ENCODE measurements around the gene IFIT3. TPM values are rescaled to one million over a fixed set of nuclear protein-coding genes. Genes with fewer than 3 reads are reported as not detected.

Gene IFIT3
- polyA plus RNA-seq, 3 donors: 17.4 to 19.1 (median 18.1) TPM

DNA sequence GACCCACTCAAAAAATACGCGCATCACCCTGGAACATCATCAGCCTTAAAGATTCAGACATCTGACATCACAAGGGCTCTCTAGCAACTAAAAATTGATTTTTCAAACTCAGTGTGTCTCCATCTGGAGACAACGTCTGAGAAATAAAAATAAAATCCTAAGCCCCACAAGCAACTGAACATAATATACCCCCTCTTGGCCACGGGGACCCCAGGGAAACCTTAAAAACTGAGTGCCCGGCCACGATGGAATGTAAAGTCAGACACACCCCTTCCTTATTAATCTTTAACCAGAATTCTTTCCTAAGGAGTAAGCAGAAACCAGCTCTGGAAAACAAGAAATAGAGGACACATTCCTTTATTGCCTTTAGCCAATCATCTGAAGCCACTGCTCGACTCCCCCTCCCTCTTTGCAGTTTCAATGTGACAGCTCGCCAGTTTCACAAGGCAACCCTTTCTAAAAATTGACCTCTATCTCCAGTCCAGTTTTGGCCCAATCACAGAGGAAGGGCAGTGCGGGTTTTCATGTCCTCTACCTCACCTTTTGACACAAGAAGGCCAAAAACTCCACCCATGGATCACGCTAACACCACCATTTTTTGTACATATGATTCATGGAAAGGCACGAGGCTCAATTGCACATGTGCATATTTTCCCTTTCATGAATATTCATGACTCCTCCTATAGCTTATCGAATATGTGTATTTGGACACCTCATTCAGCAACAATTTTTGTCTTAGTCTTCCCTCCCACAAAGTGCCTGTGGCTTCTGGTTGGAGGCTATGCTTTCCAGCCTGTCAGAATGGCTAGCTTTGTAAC is 24.2 kb downstream of the IFIT3 start:
- DNase-seq (ENCODE audit: low read depth in 3 of 3, low spot score in 2 of 3): no peak

GRCh38 chr10:89352802-89353201 is 25.0 kb downstream of the IFIT3 start:
- DNase-seq (ENCODE audit: low read depth in 3 of 3, low spot score in 2 of 3): no peak

GRCh38 chr10:89355394-89355931 is 27.7 kb downstream of the IFIT3 start:
- no peak for DNase-seq (ENCODE audit: low read depth in 3 of 3, low spot score in 2 of 3)

- no peak for DNase-seq (ENCODE audit: low read depth in 3 of 3, low spot score in 2 of 3)
These were observed 29.3 kb downstream of the IFIT3 start for GRCh38 chr10:89357096-89357495.

GRCh38 chr10:89357975-89358374 is 30.2 kb downstream of the IFIT3 start:
- no peak for DNase-seq (ENCODE audit: low read depth in 3 of 3, low spot score in 2 of 3)

- DNase-seq (ENCODE audit: low read depth in 3 of 3, low spot score in 2 of 3): no peak
These were observed 32.4 kb downstream of the IFIT3 start for GRCh38 chr10:89360157-89360556.

DNA sequence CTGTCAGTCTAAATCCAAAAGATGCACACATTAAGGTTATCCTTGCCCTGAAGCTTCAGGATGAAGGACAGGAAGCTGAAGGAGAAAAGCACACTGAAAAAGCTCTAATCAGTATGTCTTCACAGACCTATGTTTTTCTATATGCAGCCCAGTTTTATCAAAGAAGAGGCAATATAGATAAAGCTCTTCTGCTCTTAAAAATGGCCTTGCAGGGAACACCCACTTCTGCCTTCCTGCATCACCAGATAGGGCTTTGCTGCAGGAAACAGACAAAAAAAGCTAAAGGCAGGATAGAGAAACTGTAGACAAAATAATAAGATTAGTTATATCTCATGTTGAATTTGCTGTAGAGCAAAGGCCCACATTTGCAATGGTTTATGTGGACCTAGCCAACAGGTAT is 35.1 kb downstream of the IFIT3 start:
- no peak for DNase-seq (ENCODE audit: low read depth in 3 of 3, low spot score in 2 of 3)

- DNase-seq (ENCODE audit: low read depth in 3 of 3, low spot score in 2 of 3): no peak
These were observed 36.1 kb downstream of the IFIT3 start for GRCh38 chr10:89363729-89364442.

GRCh38 chr10:89364531-89364930 is 36.7 kb downstream of the IFIT3 start:
- no peak for DNase-seq (ENCODE audit: low read depth in 3 of 3, low spot score in 2 of 3)

GRCh38 chr10:89367529-89367928 is 39.7 kb downstream of the IFIT3 start:
- no peak for DNase-seq (ENCODE audit: low read depth in 3 of 3, low spot score in 2 of 3)

- no peak for DNase-seq (ENCODE audit: low read depth in 3 of 3, low spot score in 2 of 3)
These were observed 40.3 kb downstream of the IFIT3 start for GRCh38 chr10:89368129-89368528.

DNA sequence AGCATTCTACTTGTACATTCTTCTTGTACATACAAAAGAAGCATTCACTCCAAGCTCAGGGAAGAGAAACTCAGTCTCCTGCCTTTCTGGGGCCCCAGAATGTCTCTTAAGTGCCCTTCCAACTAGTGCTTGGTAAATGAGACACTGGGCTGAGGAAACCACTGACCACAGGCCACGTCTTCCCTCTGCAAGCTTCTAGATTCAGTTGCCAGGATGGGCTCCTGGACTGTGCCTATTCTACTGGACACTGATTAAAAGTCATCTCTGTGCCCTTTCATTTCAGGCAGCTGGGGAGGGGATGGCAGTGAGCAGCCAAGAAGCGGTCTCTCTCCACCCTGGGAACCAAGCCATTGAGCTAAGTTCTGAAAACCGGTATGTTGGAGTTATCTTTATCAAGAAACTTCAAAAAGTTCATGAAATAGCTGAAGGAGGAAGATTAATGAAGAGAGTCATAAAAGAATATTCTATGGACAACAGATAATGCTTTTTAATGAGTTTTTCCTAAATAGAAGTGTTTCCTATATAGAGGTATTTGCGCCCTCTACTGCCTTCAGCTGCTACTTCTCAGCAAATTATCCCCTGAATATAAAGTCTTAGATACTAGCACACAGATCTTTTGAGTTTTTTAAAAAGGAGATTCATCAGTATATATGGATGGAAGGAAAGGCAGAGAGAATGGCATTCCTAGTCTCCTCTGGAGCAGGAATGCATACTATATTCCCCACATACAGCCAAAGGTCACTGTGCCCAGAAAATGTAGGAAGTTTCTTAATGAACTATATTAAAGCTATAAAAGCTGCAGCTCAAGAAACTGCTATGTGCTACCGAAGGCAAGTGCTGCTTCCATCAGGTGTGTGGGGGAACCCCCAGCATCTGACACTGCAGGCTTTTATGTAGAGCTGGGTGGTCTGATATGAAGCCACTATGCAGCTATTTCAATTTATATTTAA is 41.6 kb downstream of the IFIT3 start:
- no peak for DNase-seq (ENCODE audit: low read depth in 3 of 3, low spot score in 2 of 3)

- no peak for DNase-seq (ENCODE audit: low read depth in 3 of 3, low spot score in 2 of 3)
These were observed 43.3 kb downstream of the IFIT3 start for GRCh38 chr10:89371079-89371478.

- DNase-seq (ENCODE audit: low read depth in 3 of 3, low spot score in 2 of 3): no peak
These were observed 44.2 kb downstream of the IFIT3 start for GRCh38 chr10:89371987-89372386.

- DNase-seq (ENCODE audit: low read depth in 3 of 3, low spot score in 2 of 3): no peak
These were observed 46.3 kb downstream of the IFIT3 start for GRCh38 chr10:89373916-89374711.

GRCh38 chr10:89374713-89375141 is 46.9 kb downstream of the IFIT3 start:
- DNase-seq (ENCODE audit: low read depth in 3 of 3, low spot score in 2 of 3): no peak

GRCh38 chr10:89377705-89378637 is 50.2 kb downstream of the IFIT3 start, which contains the start of gene IFIT1B:
IFIT1B (plus strand) TSS chr10:89378056; CDS start chr10:89378136, 80 bp downstream.
- DNase-seq (ENCODE audit: low read depth in 3 of 3, low spot score in 2 of 3): no peak

DNA sequence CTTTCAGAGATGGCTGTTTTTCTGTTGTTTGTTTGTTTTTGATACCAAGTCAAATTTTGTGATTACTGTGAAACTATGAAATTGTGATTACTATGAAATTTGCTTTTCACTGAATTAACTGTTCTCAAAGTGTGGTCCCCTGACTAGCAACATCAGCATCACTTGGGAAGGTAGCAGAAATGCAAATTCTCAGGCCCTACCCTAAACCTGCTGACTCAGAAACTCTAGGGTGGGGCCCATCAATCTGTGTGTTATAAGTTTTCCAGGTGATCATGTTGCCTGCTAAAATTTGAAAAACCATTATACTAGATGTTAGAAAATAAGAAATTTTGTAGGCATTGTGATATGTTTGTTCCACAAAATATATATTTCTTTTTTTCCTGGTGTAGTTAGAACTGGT is 51.3 kb downstream of the IFIT3 start:
- no peak for DNase-seq (ENCODE audit: low read depth in 3 of 3, low spot score in 2 of 3)

DNA sequence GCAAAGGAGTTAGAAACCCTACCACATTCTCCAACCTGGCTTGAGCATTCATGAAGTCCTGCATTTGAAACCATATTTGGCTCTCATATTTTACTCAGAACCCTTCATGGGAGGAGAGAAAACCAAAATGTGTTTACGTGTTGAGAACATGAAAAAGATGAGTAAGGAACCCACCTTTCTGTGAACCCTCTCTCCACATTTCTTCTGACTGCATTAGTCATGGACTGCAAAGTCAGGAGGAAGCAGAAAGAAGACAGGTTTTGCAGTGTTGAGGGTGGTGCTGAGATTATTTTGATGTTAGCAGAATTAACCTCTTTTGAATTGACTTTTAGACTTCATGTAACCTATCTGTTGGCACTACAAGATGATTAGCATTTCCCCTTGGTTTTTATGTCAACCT is 55.0 kb downstream of the IFIT3 start:
- DNase-seq (ENCODE audit: low read depth in 3 of 3, low spot score in 2 of 3): no peak
